B cell (primary cell): ENCODE results near the gene SPOCK1. TPM values are rescaled to one million over a fixed set of nuclear protein-coding genes. Genes with fewer than 3 reads are reported as not detected.

Source experiments
- ATAC-seq: fragments of 200-7000 bp; cut with Tn5 transposase; one replicate; pipeline ENCODE4 v1.10.0; 2021; ENCODE audit warnings: low read depth, mild to moderate bottlenecking, moderate number of reproducible peaks, moderate library complexity
- CTCF ChIA-PET: fragments of 350-600 bp; sonication (Branson Sonifier 250); formaldehyde crosslinking; loops from one replicate; lab custom pipeline; 2021; ENCODE audit warnings: antibody characterized with exemption, inconsistent platforms; lab: Charles Lee
- POLR2A ChIA-PET: fragments of 350-600 bp; sonication (Branson Sonifier 250); formaldehyde crosslinking; loops from one replicate; lab custom pipeline; 2021; ENCODE audit warnings: antibody characterized with exemption; lab: Charles Lee
- DNase-seq: peaks from one replicate; pipeline ENCODE4 v3.0.0; 2013
- H2AFZ ChIP-seq: 2 replicates; pipeline ENCODE4 v1.6.1; 2012; ENCODE audit warnings: mild to moderate bottlenecking, low read depth, low read length; ENCODE audit not compliant: insufficient read depth, poor library complexity, severe bottlenecking
- H3K27ac ChIP-seq, 2 donors: 1 replicate in 1 of 2; 2 replicates in 1 of 2; pipeline ENCODE4 v1.5.1; 2012 to 2013; ENCODE audit warnings: low read length in 2 of 2, mild to moderate bottlenecking in 2 of 2, moderate library complexity in 1 of 2
- H3K27me3 ChIP-seq, 4 experiments: fragments of 200-600 bp in 1 of 4; sonication (generic) in 1 of 4; replicated peaks in 1 of 4; 1 replicate in 2 of 4; 2 replicates in 2 of 4; pipeline versions ENCODE4 v1.6.1 to v1.7.0; 2013 to 2016; ENCODE audit warnings: low read length in 3 of 4, mild to moderate bottlenecking in 2 of 4, mixed read lengths in 1 of 4, moderate library complexity in 1 of 4; ENCODE audit not compliant: insufficient read depth in 4 of 4, control insufficient read depth in 3 of 4; ENCODE audit errors: control extremely low read depth in 1 of 4
- H3K36me3 ChIP-seq, 2 experiments: replicated peaks in 1 of 2; 1 replicate in 1 of 2; 2 replicates in 1 of 2; pipeline versions ENCODE4 v1.6.1 to v1.7.1; 2013; ENCODE audit warnings: low read length in 1 of 2; ENCODE audit not compliant: insufficient read depth in 2 of 2, control insufficient read depth in 1 of 2; ENCODE audit errors: control extremely low read depth in 1 of 2, extremely low read depth in 1 of 2
- H3K4me1 ChIP-seq, 2 donors: fragments of 200-600 bp in 1 of 2; sonication (generic) in 1 of 2; 1 replicate in 1 of 2; 2 replicates in 1 of 2; pipeline versions ENCODE4 v1.5.1 to v1.6.1; 2013 to 2017; ENCODE audit warnings: low read length in 2 of 2; ENCODE audit not compliant: control insufficient read depth in 2 of 2, insufficient read depth in 2 of 2
- H3K4me2 ChIP-seq: replicated peaks from 2 replicates; pipeline ENCODE3; 2012; ENCODE audit warnings: mild to moderate bottlenecking, low read depth, low read length; ENCODE audit not compliant: poor library complexity, severe bottlenecking
- H3K4me3 ChIP-seq, 5 experiments: fragments of 200-600 bp in 1 of 5; sonication (generic) in 1 of 5; 1 replicate in 3 of 5; 2 replicates in 2 of 5; pipeline versions ENCODE4 v1.5.1 to v1.7.0; 2011 to 2016; ENCODE audit warnings: low read length in 4 of 5, mild to moderate bottlenecking in 4 of 5, low read depth in 2 of 5, control low read depth in 1 of 5, moderate library complexity in 1 of 5; ENCODE audit not compliant: insufficient read depth in 1 of 5; ENCODE audit errors: control extremely low read depth in 1 of 5, extremely low read depth in 1 of 5
- H3K79me2 ChIP-seq: fragments of 200-600 bp; sonication (generic); one replicate; pipeline ENCODE4 v1.6.0; 2016; ENCODE audit warnings: low read length; ENCODE audit not compliant: control insufficient read depth, insufficient read depth
- H3K9ac ChIP-seq: fragments of 200-600 bp; sonication (generic); 2 replicates; pipeline ENCODE4 v1.6.1; 2017; ENCODE audit warnings: mild to moderate bottlenecking, low read length, moderate library complexity
- H3K9me3 ChIP-seq, 3 donors: one replicate each; pipeline versions ENCODE4 v1.6.1 to v1.7.1; 2013; ENCODE audit warnings: low read length in 2 of 3; ENCODE audit not compliant: control insufficient read depth in 2 of 3, insufficient read depth in 1 of 3; ENCODE audit errors: control extremely low read depth in 1 of 3
- H4K20me1 ChIP-seq: 2 replicates; pipeline ENCODE4 v1.6.0; 2012; ENCODE audit warnings: mild to moderate bottlenecking, low read length; ENCODE audit not compliant: insufficient read depth, control insufficient read depth, poor library complexity, severe bottlenecking
- H3K27ac Mint-ChIP-seq: one replicate; pipeline ENCODE4 v1.8.0; 2021; ENCODE audit warnings: mixed read lengths
- H3K27me3 Mint-ChIP-seq: one replicate; pipeline ENCODE4 v1.8.0; 2021; ENCODE audit warnings: mixed read lengths
- H3K4me1 Mint-ChIP-seq: one replicate; pipeline ENCODE4 v1.8.0; 2021; ENCODE audit warnings: mixed read lengths
- H3K4me3 Mint-ChIP-seq: one replicate; pipeline ENCODE4 v1.8.0; 2021; ENCODE audit warnings: mixed read lengths
- H3K9me3 Mint-ChIP-seq: one replicate; pipeline ENCODE4 v1.8.0; 2022; ENCODE audit warnings: mixed read lengths; ENCODE audit not compliant: insufficient read depth
- CTCF ChIP-seq: fragments of 200-600 bp; IDR thresholded peaks from one replicate; pipeline ENCODE4 v1.8.0; 2022; ENCODE audit warnings: antibody characterized with exemption, mild to moderate bottlenecking
- EZH2 ChIP-seq: IDR thresholded peaks from 2 replicates; pipeline ENCODE4 v1.6.1; 2012; ENCODE audit warnings: borderline replicate concordance, low read depth, mild to moderate bottlenecking, moderate library complexity, low read length; ENCODE audit not compliant: insufficient read depth, poor library complexity, severe bottlenecking
- WGBS: methylation state at CpG from one replicate; pipeline ENCODE4 v1.1.5; 2013; ENCODE audit warnings: missing lambda C conversion rate; ENCODE audit not compliant: insufficient coverage; 5-methylcytosine and 5-hydroxymethylcytosine counted together
- intact Hi-C: fragments of 100-400 bp; cut with micrococcal nuclease; formaldehyde crosslinking; loops from one replicate; pipeline ENCODE4 v1.10.0; 2022
- polyA plus RNA-seq: library from polyadenylated mRNA; depleted of rRNA; stranded (reverse); fragments of >200 nt; gene quantifications from 2 replicates; pipeline ENCODE4 v1.2.3, GENCODE V29; 2012
- total RNA-seq, 2 donors: library from RNA; stranded (reverse); fragments of 120-200 nt in 1 of 2; gene quantifications; 1 replicate in 1 of 2; 2 replicates in 1 of 2; pipeline versions ENCODE4 v1.2.3 to v1.2.4, GENCODE V29; 2013 to 2022

Gene SPOCK1
- total and polyA plus RNA-seq, 2 donors (not counting 1 experiment from before 2014, with no cell fraction given), result not detected

DNA sequence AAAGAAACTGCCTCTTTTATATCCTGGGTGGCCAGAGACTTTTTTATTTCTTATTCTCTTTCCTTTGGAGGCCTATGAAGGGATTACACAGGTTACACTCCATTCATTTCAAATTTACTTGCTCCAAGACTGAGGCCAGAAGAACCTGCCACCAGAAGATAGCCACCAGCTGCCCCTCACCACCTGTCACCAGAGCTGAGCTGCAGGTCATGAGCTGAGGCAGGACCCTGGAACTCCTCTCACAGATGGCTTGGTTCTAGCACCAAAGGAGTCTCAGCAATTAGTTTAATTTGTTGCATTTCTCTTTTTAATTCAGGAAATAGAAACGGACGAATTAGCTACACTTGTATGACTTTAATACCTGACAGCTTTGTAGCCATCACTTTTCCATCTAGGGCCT lies 313.9 kb downstream of the SPOCK1 start:
- no peaks in the 10 kb centered on the region for H3K79me2 ChIP-seq
- H3K27me3 Mint-ChIP-seq, result peaks cover 4% of the 10 kb centered on the region
- no peak overlapping the region for H3K9ac ChIP-seq
- no peak overlapping the region for H3K27ac Mint-ChIP-seq
- H3K4me1 Mint-ChIP-seq, result no peaks in the 10 kb centered on the region
- H3K4me2 ChIP-seq, result no peak overlapping the region
- H3K9me3 ChIP-seq, result no peaks in the 10 kb centered on the region
- H3K27ac ChIP-seq, result no peak overlapping the region
- ATAC-seq, result no peak
- POLR2A ChIA-PET, result no interaction called here
- H3K4me1 ChIP-seq, result no peaks in the 10 kb centered on the region
- no peaks in the 10 kb centered on the region for H3K9me3 Mint-ChIP-seq
- H2AFZ ChIP-seq, result no peak overlapping the region
- H4K20me1 ChIP-seq, result no peaks in the 10 kb centered on the region
- H3K27me3 ChIP-seq, result no peaks in the 10 kb centered on the region
- CTCF ChIA-PET, result no interaction called here
- H3K36me3 ChIP-seq, result no peaks in the 10 kb centered on the region
- H3K4me3 Mint-ChIP-seq, result no peak overlapping the region
- WGBS, result 100% methylated on average over 1 of the region's 2 CpGs
- DNase-seq, result no peak
- intact Hi-C loops, result no loop called here
- no peak overlapping the region for H3K4me3 ChIP-seq
- TF ChIP-seq CTCF, result no peak
- no peak for TF ChIP-seq EZH2

DNA sequence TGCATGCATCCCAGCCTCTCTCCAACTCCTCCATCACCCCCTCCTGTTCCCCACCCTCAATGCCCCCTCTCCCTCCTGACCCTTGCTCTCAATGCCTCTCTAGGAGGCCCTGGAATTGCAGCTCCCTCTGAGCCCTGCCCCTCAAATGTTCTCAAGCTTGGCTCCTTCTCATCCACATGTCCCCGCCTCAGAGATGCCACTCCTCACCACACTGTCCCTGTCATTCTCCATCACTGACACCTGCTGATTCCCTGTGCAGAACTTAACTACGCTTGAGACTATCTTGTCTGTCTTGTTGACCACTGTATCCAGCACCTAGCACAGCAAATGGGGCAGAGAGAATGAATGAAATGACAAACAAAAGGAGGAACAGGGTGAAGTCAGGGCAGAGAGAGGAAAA lies 314.4 kb downstream of the SPOCK1 start:
- no peak overlapping the region for H3K27ac Mint-ChIP-seq
- peaks cover 1% of the 10 kb centered on the region for H3K27me3 Mint-ChIP-seq
- DNase-seq (no peak), ATAC-seq (no peak)
- H3K79me2 ChIP-seq, result no peaks in the 10 kb centered on the region
- H4K20me1 ChIP-seq, result no peaks in the 10 kb centered on the region
- no peaks in the 10 kb centered on the region for H3K4me1 ChIP-seq
- H2AFZ ChIP-seq, result no peak overlapping the region
- no peaks in the 10 kb centered on the region for H3K9me3 Mint-ChIP-seq
- CTCF ChIA-PET, result no interaction called here
- intact Hi-C loops, result no loop called here
- no peak overlapping the region for H3K9ac ChIP-seq
- TF ChIP-seq CTCF (no peak), EZH2 (no peak)
- no peaks in the 10 kb centered on the region for H3K9me3 ChIP-seq
- H3K4me3 ChIP-seq, result no peak overlapping the region
- no peak overlapping the region for H3K27ac ChIP-seq
- H3K36me3 ChIP-seq, result no peaks in the 10 kb centered on the region
- no peaks in the 10 kb centered on the region for H3K27me3 ChIP-seq
- WGBS, result 100% methylated on average over 1 of the region's 2 CpGs
- POLR2A ChIA-PET, result no interaction called here
- no peak overlapping the region for H3K4me2 ChIP-seq
- H3K4me1 Mint-ChIP-seq, result no peaks in the 10 kb centered on the region
- no peak overlapping the region for H3K4me3 Mint-ChIP-seq
